IMR-90 (cell line): ENCODE results near the gene PSMD2.

Experiments
- CEBPB ChIP-seq: IDR thresholded peaks from 2 replicates; pipeline ENCODE4 v1.6.1; 2012; ENCODE audit warnings: low read depth, low read length, improper control_type of control experiment
- CTCF ChIP-seq: conservative IDR thresholded peaks from 2 replicates; pipeline ENCODE4 v1.5.1; 2012; ENCODE audit warnings: mild to moderate bottlenecking, low read depth, low read length, improper control_type of control experiment
- MAFK ChIP-seq: IDR thresholded peaks from 2 replicates; pipeline ENCODE4 v1.6.1; 2012; ENCODE audit warnings: low read depth, low read length, improper control_type of control experiment
- POLR2A ChIP-seq: IDR thresholded peaks from 2 replicates; pipeline ENCODE4 v1.6.1; 2012; ENCODE audit warnings: mild to moderate bottlenecking, low read depth, low read length
- USF2 ChIP-seq: fragments of 150-350 bp; IDR thresholded peaks from 2 replicates; pipeline ENCODE4 v1.6.1; 2017; ENCODE audit warnings: mild to moderate bottlenecking, antibody characterized with exemption, low read length, low read depth
- TF ChIP-seq, protein P1 (sequence below): fragments of 150-350 bp; IDR thresholded peaks from 2 replicates; pipeline ENCODE4 v1.6.1; 2016; ENCODE audit warnings: low read depth, mild to moderate bottlenecking, low read length, moderate library complexity, borderline replicate concordance

GRCh38 chr3:184260724-184261269 lies 38.2 kb upstream of the PSMD2 start:
- TF ChIP-seq CTCF: no peak
- TF ChIP-seq, protein P1, sequence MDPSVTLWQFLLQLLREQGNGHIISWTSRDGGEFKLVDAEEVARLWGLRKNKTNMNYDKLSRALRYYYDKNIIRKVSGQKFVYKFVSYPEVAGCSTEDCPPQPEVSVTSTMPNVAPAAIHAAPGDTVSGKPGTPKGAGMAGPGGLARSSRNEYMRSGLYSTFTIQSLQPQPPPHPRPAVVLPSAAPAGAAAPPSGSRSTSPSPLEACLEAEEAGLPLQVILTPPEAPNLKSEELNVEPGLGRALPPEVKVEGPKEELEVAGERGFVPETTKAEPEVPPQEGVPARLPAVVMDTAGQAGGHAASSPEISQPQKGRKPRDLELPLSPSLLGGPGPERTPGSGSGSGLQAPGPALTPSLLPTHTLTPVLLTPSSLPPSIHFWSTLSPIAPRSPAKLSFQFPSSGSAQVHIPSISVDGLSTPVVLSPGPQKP: no peak
- no peak for TF ChIP-seq POLR2A
- TF ChIP-seq MAFK: no peak
- TF ChIP-seq USF2: no peak
- TF ChIP-seq CEBPB: no peak
